Esophagus (tissue), 2 donors: ENCODE results near the gene ZFAND6. TPM values are rescaled to one million over a fixed set of nuclear protein-coding genes. Genes with fewer than 3 reads are reported as not detected.

Source experiments
- H3K27ac ChIP-seq, 2 donors: one replicate each; pipeline ENCODE4 v1.5.1; 2013; ENCODE audit warnings: low read depth in 2 of 2, mild to moderate bottlenecking in 2 of 2, inconsistent platforms in 1 of 2, low read length in 1 of 2, moderate library complexity in 1 of 2
- H3K27me3 ChIP-seq, 2 donors: one replicate each; pipeline ENCODE4 v1.6.1; 2013; ENCODE audit warnings: low read length in 2 of 2, control low read depth in 1 of 2, mild to moderate bottlenecking in 1 of 2; ENCODE audit not compliant: insufficient read depth in 2 of 2, control insufficient read depth in 1 of 2
- H3K36me3 ChIP-seq, 2 donors: one replicate each; pipeline ENCODE4 v1.6.1; 2013; ENCODE audit warnings: low read length in 1 of 2; ENCODE audit not compliant: control insufficient read depth in 2 of 2, insufficient read depth in 2 of 2
- H3K4me1 ChIP-seq, 2 donors: one replicate each; pipeline ENCODE4 v1.6.1; 2013; ENCODE audit warnings: low read length in 1 of 2; ENCODE audit not compliant: control insufficient read depth in 2 of 2, insufficient read depth in 2 of 2
- H3K4me3 ChIP-seq, 2 donors: one replicate each; pipeline ENCODE4 v1.5.1; 2013; ENCODE audit warnings: low read length in 2 of 2, mild to moderate bottlenecking in 2 of 2, low read depth in 1 of 2, moderate library complexity in 1 of 2
- H3K9me3 ChIP-seq, 2 donors: one replicate each; pipeline ENCODE4 v1.6.1; 2013; ENCODE audit warnings: mild to moderate bottlenecking in 2 of 2, low read depth in 1 of 2, low read length in 1 of 2, moderate library complexity in 1 of 2; ENCODE audit not compliant: control insufficient read depth in 2 of 2, insufficient read depth in 1 of 2
- WGBS, 2 donors: extraction: QIAGEN DNeasy Blood & Tissue Kit; methylation state at CpG; one replicate each; pipeline ENCODE4 v1.1.7; 2013; 5-methylcytosine and 5-hydroxymethylcytosine counted together
- polyA plus RNA-seq, 2 donors: library from polyadenylated mRNA; stranded (reverse); fragments of 200-250 nt; gene quantifications; one replicate each; pipeline ENCODE4 v1.2.3, GENCODE V29; 2013
- donor health status: healthy with polysubstance abuse.
- donor health status: Bipolar disorder and iron deficiency.

ZFAND6 gene
- polyA plus RNA-seq, 2 donors = 37.4 to 47.0 TPM

GRCh38 chr15:80157215-80157614 is 97.7 kb downstream of the ZFAND6 start:
- WGBS, 2 donors = 93 to 95% methylated on average over 5 of the region's 5 CpGs
- peaks cover 0 to 5% of the 10 kb centered on the region in 2 donors for H3K36me3 ChIP-seq
- H3K4me1 ChIP-seq = peaks cover 3 to 6% of the 10 kb centered on the region in 2 donors

GRCh38 chr15:80159301-80159700 is 99.8 kb downstream of the ZFAND6 start:
- Histone ChIP-seq H3K27me3 (no peaks in the 10 kb centered on the region), H3K4me3 (no peak overlapping the region), H3K4me1 (peaks cover 3 to 6% of the 10 kb centered on the region in 2 donors), H3K36me3 (peaks cover 0 to 9% of the 10 kb centered on the region in 2 donors), H3K9me3 (no peaks in the 10 kb centered on the region), H3K27ac (no peak overlapping the region)
- WGBS, 2 donors = 92 to 99% methylated on average over 5 of the region's 5 CpGs

More at GRCh38 chr15:80157215-80157614, 97.7 kb downstream of the ZFAND6 start:
- H3K27ac ChIP-seq = no peak overlapping the region
- no peak overlapping the region for H3K4me3 ChIP-seq
- H3K9me3 ChIP-seq = no peaks in the 10 kb centered on the region
- H3K27me3 ChIP-seq = no peaks in the 10 kb centered on the region

GRCh38 chr15:80159811-80160569 is 100.5 kb downstream of the ZFAND6 start:
- no peaks in the 10 kb centered on the region for H3K27me3 ChIP-seq
- H3K9me3 ChIP-seq = no peaks in the 10 kb centered on the region
- H3K4me1 ChIP-seq = peaks cover 2 to 3% of the 10 kb centered on the region in 2 donors
- no peak overlapping the region for H3K27ac ChIP-seq
- H3K4me3 ChIP-seq = no peak overlapping the region
- peaks cover 0 to 9% of the 10 kb centered on the region in 2 donors for H3K36me3 ChIP-seq
- WGBS, 2 donors = 92 to 93% methylated on average over 12 of the region's 12 CpGs

GRCh38 chr15:80160570-80161156 is 101.2 kb downstream of the ZFAND6 start:
- WGBS, 2 donors = 72 to 78% methylated on average over 7 of the region's 7 CpGs
- Histone ChIP-seq H3K4me1 (peaks cover 2 to 3% of the 10 kb centered on the region in 2 donors), H3K9me3 (no peaks in the 10 kb centered on the region), H3K36me3 (peaks cover 0 to 9% of the 10 kb centered on the region in 2 donors), H3K27me3 (no peaks in the 10 kb centered on the region), H3K27ac (no peak overlapping the region), H3K4me3 (no peak overlapping the region)

DNA sequence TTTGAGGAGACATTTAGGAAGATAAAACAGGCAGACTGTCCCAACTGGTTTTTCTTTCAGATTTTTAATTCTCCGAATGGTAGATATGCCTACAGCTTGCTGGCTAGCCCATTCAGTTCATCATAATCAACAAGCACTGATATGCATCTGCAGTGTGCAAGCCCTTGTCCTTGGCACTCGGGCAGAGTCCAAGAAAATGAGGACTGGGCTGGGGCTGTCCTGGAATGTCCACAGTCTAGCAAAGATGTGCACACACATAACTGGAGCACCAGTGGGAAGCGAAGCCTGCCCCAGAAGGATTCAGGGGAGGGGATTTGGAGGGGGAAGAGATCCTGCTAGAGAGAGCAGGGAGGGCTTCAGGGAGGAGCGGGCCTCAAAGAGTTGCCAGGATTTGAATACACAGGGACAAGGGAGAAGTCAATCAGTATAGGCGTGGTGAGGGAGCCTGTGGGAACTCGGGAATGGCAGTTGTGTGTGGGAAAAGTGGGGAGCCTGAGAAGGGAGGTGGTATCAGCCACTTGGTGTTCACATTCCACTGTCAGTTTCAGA is 102.1 kb downstream of the ZFAND6 start:
- H3K27ac ChIP-seq = no peak overlapping the region
- 77 to 88% methylated on average over 6 of the region's 6 CpGs for WGBS, 2 donors

GRCh38 chr15:80162059-80162554 is 102.6 kb downstream of the ZFAND6 start:
- no peaks in the 10 kb centered on the region for H3K27me3 ChIP-seq
- 54 to 61% methylated on average over 6 of the region's 6 CpGs for WGBS, 2 donors
- no peak overlapping the region for H3K27ac ChIP-seq
- no peaks in the 10 kb centered on the region for H3K9me3 ChIP-seq
- peaks cover 0 to 9% of the 10 kb centered on the region in 2 donors for H3K36me3 ChIP-seq
- no peak overlapping the region for H3K4me3 ChIP-seq
- peaks cover 2 to 3% of the 10 kb centered on the region in 2 donors for H3K4me1 ChIP-seq

More for the DNA sequence above, 102.1 kb downstream of the ZFAND6 start:
- Histone ChIP-seq H3K9me3 (no peaks in the 10 kb centered on the region), H3K36me3 (peaks cover 0 to 9% of the 10 kb centered on the region in 2 donors), H3K27me3 (no peaks in the 10 kb centered on the region), H3K4me1 (peaks cover 2 to 3% of the 10 kb centered on the region in 2 donors), H3K4me3 (no peak overlapping the region)

DNA sequence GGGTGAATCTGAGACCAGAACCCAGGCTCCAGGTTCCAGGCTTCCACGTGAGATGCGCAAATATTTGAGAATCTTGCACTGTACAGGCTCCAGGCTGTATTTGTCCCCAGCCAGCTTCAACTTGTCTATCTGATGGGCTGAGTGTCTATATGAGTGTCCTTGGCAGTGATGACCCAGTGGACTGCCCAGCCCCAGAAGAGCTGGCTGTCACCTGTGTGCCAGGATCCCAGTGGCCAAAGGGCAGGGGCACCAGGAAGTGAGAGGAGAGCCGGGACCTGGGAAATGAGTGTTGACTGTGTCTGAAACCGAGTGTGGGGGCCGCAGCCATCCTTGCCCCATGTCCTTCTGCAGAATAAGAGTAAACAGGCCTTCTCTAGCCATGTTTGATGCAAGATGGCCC is 103.7 kb downstream of the ZFAND6 start:
- no peak overlapping the region for H3K27ac ChIP-seq

DNA sequence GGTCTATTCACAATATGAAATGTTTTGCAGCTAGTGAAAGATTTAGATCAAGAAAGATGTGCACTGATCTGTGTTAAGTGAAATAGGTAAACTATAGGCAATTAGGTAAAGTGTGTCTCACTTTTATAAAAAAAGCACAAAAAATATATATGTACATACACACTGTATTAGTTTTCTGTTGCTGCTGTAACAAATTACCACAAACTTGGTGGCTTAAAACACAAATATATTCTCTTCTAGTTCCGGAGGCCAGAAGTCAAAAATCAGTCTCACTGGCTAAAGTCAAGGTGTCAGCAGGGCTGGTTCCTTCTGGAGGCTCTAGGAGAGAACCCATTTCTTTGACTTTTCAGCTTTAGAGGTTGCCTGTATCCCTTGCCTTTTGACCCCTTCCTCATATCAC is 104.4 kb downstream of the ZFAND6 start:
- Histone ChIP-seq H3K9me3 (no peaks in the 10 kb centered on the region), H3K36me3 (peaks cover 0 to 9% of the 10 kb centered on the region in 2 donors), H3K4me1 (peaks cover 2 to 3% of the 10 kb centered on the region in 2 donors), H3K4me3 (no peak overlapping the region), H3K27me3 (no peaks in the 10 kb centered on the region), H3K27ac (no peak overlapping the region)
- 98 to 100% methylated on average over 1 of the region's 1 CpG for WGBS, 2 donors

More for the DNA sequence above, 103.7 kb downstream of the ZFAND6 start:
- H3K9me3 ChIP-seq = no peaks in the 10 kb centered on the region
- H3K27me3 ChIP-seq = no peaks in the 10 kb centered on the region
- H3K36me3 ChIP-seq = peaks cover 0 to 9% of the 10 kb centered on the region in 2 donors
- 87 to 94% methylated on average over 5 of the region's 5 CpGs for WGBS, 2 donors
- peaks cover 2 to 3% of the 10 kb centered on the region in 2 donors for H3K4me1 ChIP-seq
- H3K4me3 ChIP-seq = no peak overlapping the region

- Histone ChIP-seq H3K36me3 (peaks cover 2 to 3% of the 10 kb centered on the region in 2 donors), H3K9me3 (no peaks in the 10 kb centered on the region), H3K4me3 (no peak overlapping the region), H3K27me3 (no peaks in the 10 kb centered on the region), H3K27ac (no peak overlapping the region), H3K4me1 (no peaks in the 10 kb centered on the region)
- 94% methylated on average over 8 of the region's 8 CpGs for WGBS, 2 donors
Measured at GRCh38 chr15:80167936-80168335, 108.5 kb downstream of the ZFAND6 start.
